ENCODE results near the gene KRTAP10-12. TPM values are rescaled to one million over a fixed set of nuclear protein-coding genes. Genes with fewer than 3 reads are reported as not detected.

The KRTAP10-12 gene
- total RNA-seq, 1 experiment from 2014 or later = not detected

DNA sequence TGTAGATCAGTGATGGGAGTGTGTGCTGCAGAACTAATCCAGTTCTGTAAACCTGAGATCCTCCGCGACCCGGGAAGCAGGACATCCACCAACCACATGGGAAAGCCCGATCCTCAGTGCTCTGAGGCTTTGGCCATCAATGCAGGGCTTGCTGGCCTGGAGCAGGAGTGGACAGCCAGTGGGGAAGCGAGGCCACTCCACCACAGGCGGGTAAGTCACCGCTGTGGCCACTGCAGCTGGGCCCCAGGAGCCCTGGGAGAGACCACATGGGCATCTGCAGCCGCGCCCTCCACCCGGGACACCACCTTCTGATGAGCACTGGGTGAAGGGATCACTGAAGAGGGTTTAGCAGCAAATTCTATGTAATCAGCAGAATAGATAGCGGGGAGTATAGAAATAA is 15.8 kb upstream of the KRTAP10-12 start:
- Histone ChIP-seq H3K27me3 (ENCODE audit: low read length) (no peaks in the 10 kb centered on the region), H3K9me3 (ENCODE audit: low read length) (no peaks in the 10 kb centered on the region)
- ATAC-seq = no peak

GRCh38 chr21:44681861-44682579 is 15.0 kb upstream of the KRTAP10-12 start, which contains the start of gene KRTAP12-1:
Gene KRTAP12-1 (minus strand): TSS chr21:44682163. CDS start chr21:44682123, 40 bp downstream.
- DNase-seq = no peak
- POLR2A ChIA-PET (ENCODE audit: unreplicated experiment) = no interaction called here
- BruUV-seq (replicated peaks) = no TSS peak
- H3K27me3 ChIP-seq (ENCODE audit: low read length) = no peaks in the 10 kb centered on the region
- intact Hi-C loops (cut with micrococcal nuclease) = no loop called here
- H3K27ac ChIP-seq (ENCODE audit: low read length) = no peak within 1 kb of the TSS
- H3K9me2 ChIP-seq (replicated peaks; ENCODE audit: low read length) = no peaks in the 10 kb centered on the region
- H4K20me1 ChIP-seq (ENCODE audit: low read length) = no peaks in the 10 kb centered on the region
- ATAC-seq = no peak
- no peak within 1 kb of the TSS for H3K4me2 ChIP-seq (ENCODE audit: low read length)
- H3F3A ChIP-seq (ENCODE audit: low read length, unreplicated experiment) = no peaks in the 10 kb centered on the region
- no peaks in the 10 kb centered on the region for H3K79me2 ChIP-seq (ENCODE audit: low read length)
- CTCF ChIA-PET = no interaction called here
- H3K4me1 ChIP-seq (ENCODE audit: insufficient read depth, low read length) = no peaks in the 10 kb centered on the region
- no peak within 1 kb of the TSS for H3K4me3 ChIP-seq (ENCODE audit: low read length)
- H3K36me3 ChIP-seq (ENCODE audit: low read depth, low read length) = no peaks in the 10 kb centered on the region
- H3K9me3 ChIP-seq (ENCODE audit: low read length) = no peaks in the 10 kb centered on the region
- H3K9ac ChIP-seq (ENCODE audit: low read length) = no peak within 1 kb of the TSS
- no peak within 1 kb of the TSS for H2AFZ ChIP-seq (ENCODE audit: low read length)
- TF ChIP-seq CTCF (conservative IDR thresholded peaks at IDR 0.05; ENCODE audit: low read depth, low read length) (no peak), EZH2phosphoT487 (IDR thresholded peaks at IDR 0.05; ENCODE audit: borderline replicate concordance, low read length) (no peak), EZH2 (IDR thresholded peaks at IDR 0.05; ENCODE audit: low read length, unreplicated experiment) (no peak)

More for the DNA sequence above, 15.8 kb upstream of the KRTAP10-12 start:
- no peak overlapping the region for H2AFZ ChIP-seq (ENCODE audit: low read length)
- H4K20me1 ChIP-seq (ENCODE audit: low read length) = no peaks in the 10 kb centered on the region
- ChIA-PET POLR2A (ENCODE audit: unreplicated experiment) (no interaction called here), CTCF (no interaction called here)
- no peak overlapping the region for H3K27ac ChIP-seq (ENCODE audit: low read length)
- H3K4me2 ChIP-seq (ENCODE audit: low read length) = no peak overlapping the region
- H3K9me2 ChIP-seq (replicated peaks; ENCODE audit: low read length) = no peaks in the 10 kb centered on the region
- intact Hi-C loops (cut with micrococcal nuclease) = no loop called here
- no peak overlapping the region for H3K4me3 ChIP-seq (ENCODE audit: low read length)
- no peaks in the 10 kb centered on the region for H3F3A ChIP-seq (ENCODE audit: low read length, unreplicated experiment)
- no peaks in the 10 kb centered on the region for H3K4me1 ChIP-seq (ENCODE audit: insufficient read depth, low read length)
- H3K79me2 ChIP-seq (ENCODE audit: low read length) = no peaks in the 10 kb centered on the region
- TF ChIP-seq CTCF (conservative IDR thresholded peaks at IDR 0.05; ENCODE audit: low read depth, low read length) (no peak), EZH2phosphoT487 (IDR thresholded peaks at IDR 0.05; ENCODE audit: borderline replicate concordance, low read length) (no peak), EZH2 (IDR thresholded peaks at IDR 0.05; ENCODE audit: low read length, unreplicated experiment) (no peak)
- H3K36me3 ChIP-seq (ENCODE audit: low read depth, low read length) = no peaks in the 10 kb centered on the region
- BruUV-seq (replicated peaks) = no TSS peak
- DNase-seq = no peak
- H3K9ac ChIP-seq (ENCODE audit: low read length) = no peak overlapping the region

DNA sequence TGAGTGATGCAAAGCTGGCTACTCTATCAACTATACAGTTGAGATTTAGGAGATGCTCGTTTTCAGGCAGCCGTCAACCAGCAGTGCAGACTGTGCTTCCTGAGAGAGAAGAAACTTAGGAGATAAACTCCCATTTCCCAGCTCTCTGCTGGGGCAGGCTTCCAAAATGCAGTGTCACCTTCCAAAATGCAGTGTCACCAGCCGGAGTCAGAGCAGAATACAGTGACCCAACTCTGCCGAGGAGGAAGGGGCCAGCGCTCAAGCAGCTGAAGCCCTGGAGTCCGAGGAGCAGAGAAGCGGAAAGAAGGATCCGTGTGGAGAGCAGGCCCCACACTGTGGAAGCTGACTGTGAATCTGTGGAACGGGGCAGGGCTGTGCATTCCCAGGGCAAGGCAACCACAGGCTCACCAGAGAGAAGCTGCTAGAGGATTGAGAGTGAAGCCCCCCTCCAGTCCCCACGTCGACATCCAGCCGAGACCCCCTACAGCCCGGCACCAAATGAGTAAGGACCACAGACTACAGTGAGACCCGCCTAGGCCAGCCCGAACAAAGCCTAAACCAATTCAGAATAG is 14.3 kb upstream of the KRTAP10-12 start:
- H3K4me1 ChIP-seq (ENCODE audit: insufficient read depth, low read length) = no peaks in the 10 kb centered on the region
- H4K20me1 ChIP-seq (ENCODE audit: low read length) = no peaks in the 10 kb centered on the region
- no peak overlapping the region for H2AFZ ChIP-seq (ENCODE audit: low read length)
- ATAC-seq (no peak), DNase-seq (no peak)
- H3K79me2 ChIP-seq (ENCODE audit: low read length) = no peaks in the 10 kb centered on the region
- ChIA-PET POLR2A (ENCODE audit: unreplicated experiment) (no interaction called here), CTCF (no interaction called here)
- H3K9me3 ChIP-seq (ENCODE audit: low read length) = no peaks in the 10 kb centered on the region
- no peak overlapping the region for H3K4me2 ChIP-seq (ENCODE audit: low read length)
- H3K27ac ChIP-seq (ENCODE audit: low read length) = no peak overlapping the region
- BruUV-seq (replicated peaks) = no TSS peak
- H3K27me3 ChIP-seq (ENCODE audit: low read length) = no peaks in the 10 kb centered on the region
- no peak overlapping the region for H3K4me3 ChIP-seq (ENCODE audit: low read length)
- H3K9ac ChIP-seq (ENCODE audit: low read length) = no peak overlapping the region
- TF ChIP-seq CTCF (conservative IDR thresholded peaks at IDR 0.05; ENCODE audit: low read depth, low read length) = no peak
- no peak for TF ChIP-seq EZH2 (IDR thresholded peaks at IDR 0.05; ENCODE audit: low read length, unreplicated experiment)
- no peak for TF ChIP-seq EZH2phosphoT487 (IDR thresholded peaks at IDR 0.05; ENCODE audit: borderline replicate concordance, low read length)
- H3K36me3 ChIP-seq (ENCODE audit: low read depth, low read length) = no peaks in the 10 kb centered on the region
- intact Hi-C loops (cut with micrococcal nuclease) = no loop called here
- no peaks in the 10 kb centered on the region for H3F3A ChIP-seq (ENCODE audit: low read length, unreplicated experiment)
- no peaks in the 10 kb centered on the region for H3K9me2 ChIP-seq (replicated peaks; ENCODE audit: low read length)
